ENCODE measurements around the gene RDH5.

GRCh38 chr12:55721601-55722213, 1.5 kb downstream of the RDH5 start:
- TF ChIP-seq ZNF121 (CRISPR knock-in tag; IDR thresholded peaks at IDR 0.05) = no peak
- no peak for TF ChIP-seq CTCF (IDR thresholded peaks at IDR 0.05)
- no peak for TF ChIP-seq ATF6 (CRISPR knock-in tag; IDR thresholded peaks at IDR 0.05)
- TF ChIP-seq HMGXB4 (CRISPR knock-in tag; IDR thresholded peaks at IDR 0.05) = no peak
- no peak for TF ChIP-seq CREM (CRISPR knock-in tag; IDR thresholded peaks at IDR 0.05)
- TF ChIP-seq IRF2 (CRISPR knock-in tag; IDR thresholded peaks at IDR 0.05; ENCODE audit: borderline replicate concordance, low read depth) = no peak
- TF ChIP-seq MYBL2 (CRISPR knock-in tag; IDR thresholded peaks at IDR 0.05) = no peak
- no peak for TF ChIP-seq E2F1 (CRISPR knock-in tag; IDR thresholded peaks at IDR 0.05)
- TF ChIP-seq ELF4 (CRISPR knock-in tag; IDR thresholded peaks at IDR 0.05; ENCODE audit: low read depth) = no peak
- no peak for TF ChIP-seq SMAD3 (CRISPR knock-in tag; IDR thresholded peaks at IDR 0.05; ENCODE audit: borderline replicate concordance)
- TF ChIP-seq CREB1 (CRISPR knock-in tag; IDR thresholded peaks at IDR 0.05) = no peak

Measured in WTC11 (cell line).